GM19463 (cell line): ENCODE measurements around the gene BASP1.
A peak's percentile ranks its signal among the peaks of the same experiment; 100 is the strongest.
"Not testable (repeated sequence)": the region's sequence is repeated elsewhere in the genome, so short reads cannot be mapped to it uniquely, and the experiment has no call there.

ENCODE experiments used
- ATAC-seq: cut with Tn5 transposase; IDR thresholded peaks from one replicate; pipeline ENCODE4 v1.9.1; 2021; ENCODE audit warnings: mild to moderate bottlenecking, moderate library complexity; ENCODE audit not compliant: unreplicated experiment

Gene BASP1

GRCh38 chr5:17282283-17283120 lies 65.1 kb downstream of the BASP1 start:
- peak; percentile 96 for ATAC-seq

DNA sequence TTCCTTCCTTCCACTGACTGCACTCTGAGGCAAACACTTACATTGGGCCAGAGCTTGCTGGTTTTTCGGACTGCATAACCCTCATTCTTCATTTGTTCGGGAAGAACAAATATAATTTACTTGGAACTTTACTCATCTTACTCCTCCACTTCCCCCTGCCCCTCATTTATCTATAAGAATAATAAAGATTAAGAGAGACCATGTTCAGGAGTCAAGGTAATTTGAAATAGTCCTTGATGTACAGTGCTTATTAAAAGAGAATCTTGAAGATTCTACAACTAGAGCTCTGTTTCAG lies 65.6 kb downstream of the BASP1 start:
- ATAC-seq = no peak

DNA sequence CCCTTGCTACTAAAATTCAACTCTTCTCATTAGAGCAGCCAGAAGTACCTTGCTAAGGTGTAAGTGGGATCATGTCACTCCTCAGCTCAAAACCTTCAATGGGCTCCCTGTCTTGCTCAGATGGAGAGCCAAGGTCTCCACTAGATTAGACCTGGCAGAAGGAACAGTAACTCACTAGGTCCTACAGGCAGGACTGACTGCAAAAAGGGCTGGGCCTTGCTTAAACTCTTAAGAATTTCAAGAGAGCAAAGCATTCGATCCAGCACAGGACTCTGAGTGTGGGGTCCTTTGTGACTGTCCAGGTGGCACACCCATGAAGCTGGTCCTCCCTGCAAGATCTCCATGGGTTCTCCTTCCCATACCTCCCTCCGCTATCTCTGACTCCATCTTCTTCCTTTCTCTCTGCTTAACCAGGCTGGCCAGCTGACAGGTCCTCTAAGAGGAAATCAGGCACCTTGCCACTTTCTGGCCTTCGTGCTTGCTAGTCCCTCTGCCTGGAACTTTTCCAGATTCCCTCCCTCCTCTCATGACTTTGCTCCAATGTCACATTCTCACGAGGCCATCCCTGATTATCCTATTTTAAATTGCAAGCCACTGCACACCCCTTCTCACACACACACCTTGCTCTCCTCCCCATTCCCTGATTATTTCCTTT lies 70.2 kb downstream of the BASP1 start:
- ATAC-seq = no peak

DNA sequence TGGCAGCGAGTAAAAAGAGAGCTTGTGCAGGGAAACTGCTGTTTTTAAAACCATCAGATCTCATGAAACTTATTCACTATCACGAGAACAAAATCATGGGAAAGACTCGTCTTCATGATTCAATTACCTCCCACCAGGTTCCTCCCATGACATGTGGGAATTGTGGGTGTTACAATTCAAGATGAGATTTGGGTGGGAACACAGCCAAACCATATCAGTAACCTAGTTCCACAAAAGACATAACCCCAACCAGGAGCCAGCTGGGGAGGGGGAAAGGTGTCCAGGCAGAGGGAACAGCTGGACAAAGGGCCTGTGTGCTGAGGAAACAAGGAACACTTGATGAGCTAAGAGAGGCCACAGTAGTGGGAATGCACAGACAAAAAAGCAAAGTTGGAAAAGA lies 71.1 kb downstream of the BASP1 start:
- ATAC-seq = no peak

- no peak for ATAC-seq
Observed at GRCh38 chr5:17289681-17290539, 72.5 kb downstream of the BASP1 start.

- ATAC-seq = no peak
Observed at GRCh38 chr5:17290540-17290974, 73.1 kb downstream of the BASP1 start.

DNA sequence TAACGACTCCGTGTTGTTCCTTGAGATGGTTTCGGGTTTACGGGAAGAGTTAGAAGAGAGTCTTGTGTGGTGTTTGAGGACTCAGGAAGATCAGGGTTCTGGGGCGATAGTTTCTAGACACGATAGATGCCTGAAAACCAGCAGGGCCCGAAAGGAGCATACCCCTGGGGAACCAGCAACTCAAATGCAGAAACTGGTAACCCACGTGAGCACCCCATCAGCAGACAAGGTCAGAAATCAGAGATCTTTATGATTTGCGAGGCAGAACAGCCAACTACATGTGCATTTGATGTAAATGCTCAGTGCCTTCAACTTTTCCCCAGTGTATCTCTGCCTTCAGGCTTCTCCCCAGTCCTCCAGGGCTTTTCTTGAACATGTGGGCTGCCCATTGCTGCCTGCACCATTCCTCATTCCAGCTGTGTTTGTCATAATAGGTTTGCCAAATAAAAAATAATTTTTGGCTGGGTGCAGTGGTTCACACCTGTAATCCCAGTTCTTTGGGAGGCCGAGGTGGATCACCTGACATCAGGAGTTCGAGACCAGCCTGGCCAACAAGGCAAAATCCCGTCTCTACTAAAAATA lies 75.1 kb downstream of the BASP1 start:
- ATAC-seq = no peak

- ATAC-seq = no peak
Observed at GRCh38 chr5:17294639-17295311, 77.3 kb downstream of the BASP1 start.

DNA sequence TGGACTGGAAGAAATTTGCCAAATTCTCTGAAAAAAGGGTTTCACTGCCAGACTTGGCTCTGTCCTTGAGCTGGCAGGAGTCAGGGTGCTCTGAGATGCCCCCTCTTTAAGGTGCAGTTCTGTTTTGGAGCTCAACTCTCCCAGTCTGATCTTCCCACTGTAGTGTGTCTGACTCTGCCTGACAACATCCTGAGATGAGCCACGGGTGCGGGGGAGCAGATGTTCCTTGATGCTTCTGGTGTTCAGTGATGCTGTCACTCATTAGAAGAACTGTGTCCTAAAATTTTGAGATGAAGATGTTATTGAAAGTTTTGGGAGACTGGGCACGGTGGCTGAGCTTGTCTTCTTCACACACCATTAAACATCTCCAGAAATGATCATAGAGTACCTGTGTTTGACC lies 78.2 kb downstream of the BASP1 start:
- no peak for ATAC-seq

DNA sequence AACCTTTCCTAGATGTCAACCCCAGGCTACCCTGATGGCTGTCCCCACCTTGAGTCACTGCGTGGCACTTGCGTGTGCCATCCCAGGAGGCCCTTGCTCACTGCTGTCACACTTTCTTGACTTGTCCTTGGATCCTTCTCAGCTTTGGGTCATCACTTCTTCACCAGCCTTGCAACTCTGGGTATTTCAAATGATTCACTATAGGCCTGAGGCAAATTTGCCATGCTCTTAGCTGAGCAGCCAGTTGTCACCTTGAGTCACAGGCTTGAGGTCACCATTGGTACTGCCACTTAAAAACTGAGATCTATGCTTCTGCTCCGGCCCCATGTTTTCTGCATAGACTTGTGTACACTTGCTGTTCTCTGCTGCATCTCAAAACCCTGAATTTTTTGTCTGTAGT lies 84.7 kb downstream of the BASP1 start:
- ATAC-seq = no peak

DNA sequence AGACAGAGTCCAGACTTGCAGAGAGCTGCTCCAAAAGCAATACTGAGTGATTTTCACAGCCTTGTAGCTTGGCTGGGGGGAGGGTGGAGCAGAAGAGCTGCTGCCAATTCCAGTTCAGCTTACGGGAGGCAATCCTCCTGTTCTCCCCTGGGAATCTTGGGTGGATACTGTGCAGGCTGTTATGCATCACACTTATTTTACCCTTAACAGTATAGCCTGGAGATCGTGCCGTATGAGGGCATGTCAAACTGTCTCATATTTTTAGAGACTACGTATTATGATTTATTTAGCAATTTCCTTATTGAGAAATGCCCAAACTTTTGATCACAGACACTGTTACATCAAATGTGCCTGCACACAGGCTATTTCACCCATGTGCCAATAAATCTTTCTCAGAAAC lies 85.2 kb downstream of the BASP1 start:
- no peak for ATAC-seq

- no peak for ATAC-seq
Observed at GRCh38 chr5:17304282-17304681, 86.9 kb downstream of the BASP1 start.

DNA sequence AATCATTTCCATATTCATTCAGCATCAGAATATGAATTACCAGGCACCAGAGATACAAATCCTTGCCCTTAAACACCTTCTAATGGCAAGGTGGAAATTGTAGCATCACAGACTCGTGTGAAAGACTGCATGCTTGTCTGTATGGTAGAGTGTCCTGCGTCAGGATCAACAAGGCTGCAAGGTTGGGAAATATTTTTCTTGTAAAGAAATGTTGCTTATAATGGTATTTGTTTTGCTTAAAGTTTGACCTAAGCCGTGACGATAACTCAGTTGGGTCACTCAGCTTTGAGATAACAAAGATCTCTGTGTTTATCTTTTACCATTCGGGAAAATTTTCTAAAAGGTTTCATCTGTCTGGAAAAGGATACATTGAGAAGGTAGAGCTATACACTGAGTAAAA lies 87.6 kb downstream of the BASP1 start:
- no peak for ATAC-seq

DNA sequence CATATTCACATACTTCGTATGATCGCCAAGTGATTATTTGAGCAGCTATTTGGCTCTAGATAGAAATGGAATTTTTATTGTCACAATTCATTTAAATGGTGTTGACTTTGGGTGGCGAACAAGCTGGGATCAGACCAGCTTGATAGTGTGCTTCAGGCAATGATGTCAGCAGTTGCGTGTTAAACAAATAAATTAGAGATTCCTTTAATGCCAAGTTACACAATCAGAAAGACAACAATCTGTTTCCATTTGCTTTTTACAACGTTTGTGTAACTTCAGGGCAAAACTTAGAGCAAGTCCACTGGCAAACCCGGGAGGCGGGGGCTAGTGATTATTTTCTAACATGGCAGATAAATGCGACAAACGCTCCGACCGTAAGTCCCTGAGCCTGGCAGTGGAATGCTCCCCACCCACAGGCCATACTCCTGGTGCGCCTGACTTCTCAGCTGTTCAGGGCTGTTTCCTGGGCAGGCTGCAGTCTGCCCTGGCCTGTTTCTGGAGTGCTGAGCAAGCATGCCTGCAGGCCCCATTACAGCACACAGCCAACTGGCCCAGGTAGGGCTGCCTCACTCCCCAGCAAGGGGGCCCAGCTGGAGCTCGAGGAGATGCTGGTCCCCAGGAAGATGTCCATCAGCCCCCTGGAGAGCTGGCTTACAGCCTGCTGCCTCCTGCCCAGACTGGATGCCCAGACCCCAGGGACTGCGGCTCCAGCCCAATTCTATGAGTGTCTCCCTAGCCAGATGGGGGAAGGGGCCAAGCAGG lies 88.7 kb downstream of the BASP1 start:
- no peak for ATAC-seq

DNA sequence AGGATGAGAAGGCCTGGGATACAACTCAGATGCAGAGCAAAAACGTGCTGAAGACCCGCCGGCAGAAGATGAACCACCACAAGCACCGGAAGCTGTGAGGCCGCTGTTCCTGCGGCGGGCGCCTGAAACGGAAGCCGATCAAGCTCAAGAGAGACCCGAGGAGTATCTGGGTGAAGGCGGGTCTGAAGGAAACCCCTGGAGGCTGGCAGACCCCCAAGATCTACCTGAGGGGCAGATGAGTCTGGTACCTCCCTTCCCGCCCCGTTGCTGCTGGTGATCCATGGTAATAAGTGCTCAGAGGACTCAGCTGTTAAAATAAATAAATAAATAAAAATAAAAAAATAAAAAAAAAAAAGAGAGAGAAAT lies 89.3 kb downstream of the BASP1 start:
- ATAC-seq = no peak

- ATAC-seq = not testable (repeated sequence)
Observed at GRCh38 chr5:17307440-17307839, 90.0 kb downstream of the BASP1 start.

GRCh38 chr5:17308326-17309065 lies 91.1 kb downstream of the BASP1 start:
- no peak for ATAC-seq

DNA sequence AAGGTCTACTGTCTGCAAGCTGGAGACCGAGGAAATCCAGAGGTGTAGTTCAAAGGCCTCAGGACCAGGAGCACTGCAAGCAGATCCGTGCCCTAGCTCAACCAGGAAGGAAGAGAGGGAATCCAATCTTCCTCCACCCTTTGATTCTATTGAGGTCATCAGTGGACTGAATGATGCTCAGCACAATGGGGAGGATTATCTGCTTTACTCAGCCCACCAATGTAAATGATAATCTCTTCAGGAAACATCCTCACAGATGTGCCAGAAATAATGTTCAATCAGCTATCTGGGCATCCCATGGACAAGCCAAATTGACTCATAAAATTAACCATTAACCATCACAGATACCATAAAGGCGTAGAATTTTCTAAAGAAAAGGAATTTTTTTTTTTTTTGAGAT lies 92.0 kb downstream of the BASP1 start:
- no peak for ATAC-seq

DNA sequence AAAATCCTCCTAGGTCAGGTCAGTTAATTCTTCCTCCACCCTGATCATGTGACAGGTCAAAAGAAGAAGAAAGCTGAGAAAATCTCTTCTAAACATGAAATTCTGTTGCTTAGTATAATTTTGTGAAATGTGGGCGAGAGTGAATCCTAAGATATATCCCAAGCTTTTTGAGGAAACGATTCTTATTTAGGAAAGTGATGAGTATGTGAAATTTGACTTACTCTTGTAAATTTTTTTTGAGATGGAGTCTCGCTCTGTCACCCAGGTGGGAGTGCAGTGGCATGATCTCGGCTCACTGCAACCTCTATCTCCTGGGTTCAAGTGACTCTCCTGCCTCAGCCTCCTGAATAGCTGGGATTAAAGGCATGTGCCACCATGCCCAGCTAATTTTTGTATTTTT lies 93.1 kb downstream of the BASP1 start:
- not testable (repeated sequence) for ATAC-seq
